Measurements from ENCODE around the gene PCDHGC4.

- TF ChIP-seq POLR2AphosphoS5 (IDR thresholded peaks at IDR 0.05; ENCODE audit: low read depth, low read length) (no peak), CTCF (IDR thresholded peaks at IDR 0.05) (no peak), SIN3A (IDR thresholded peaks at IDR 0.05; ENCODE audit: borderline replicate concordance, insufficient read depth, low read depth, low read length) (no peak)
- TF ChIP-seq, protein P1, sequence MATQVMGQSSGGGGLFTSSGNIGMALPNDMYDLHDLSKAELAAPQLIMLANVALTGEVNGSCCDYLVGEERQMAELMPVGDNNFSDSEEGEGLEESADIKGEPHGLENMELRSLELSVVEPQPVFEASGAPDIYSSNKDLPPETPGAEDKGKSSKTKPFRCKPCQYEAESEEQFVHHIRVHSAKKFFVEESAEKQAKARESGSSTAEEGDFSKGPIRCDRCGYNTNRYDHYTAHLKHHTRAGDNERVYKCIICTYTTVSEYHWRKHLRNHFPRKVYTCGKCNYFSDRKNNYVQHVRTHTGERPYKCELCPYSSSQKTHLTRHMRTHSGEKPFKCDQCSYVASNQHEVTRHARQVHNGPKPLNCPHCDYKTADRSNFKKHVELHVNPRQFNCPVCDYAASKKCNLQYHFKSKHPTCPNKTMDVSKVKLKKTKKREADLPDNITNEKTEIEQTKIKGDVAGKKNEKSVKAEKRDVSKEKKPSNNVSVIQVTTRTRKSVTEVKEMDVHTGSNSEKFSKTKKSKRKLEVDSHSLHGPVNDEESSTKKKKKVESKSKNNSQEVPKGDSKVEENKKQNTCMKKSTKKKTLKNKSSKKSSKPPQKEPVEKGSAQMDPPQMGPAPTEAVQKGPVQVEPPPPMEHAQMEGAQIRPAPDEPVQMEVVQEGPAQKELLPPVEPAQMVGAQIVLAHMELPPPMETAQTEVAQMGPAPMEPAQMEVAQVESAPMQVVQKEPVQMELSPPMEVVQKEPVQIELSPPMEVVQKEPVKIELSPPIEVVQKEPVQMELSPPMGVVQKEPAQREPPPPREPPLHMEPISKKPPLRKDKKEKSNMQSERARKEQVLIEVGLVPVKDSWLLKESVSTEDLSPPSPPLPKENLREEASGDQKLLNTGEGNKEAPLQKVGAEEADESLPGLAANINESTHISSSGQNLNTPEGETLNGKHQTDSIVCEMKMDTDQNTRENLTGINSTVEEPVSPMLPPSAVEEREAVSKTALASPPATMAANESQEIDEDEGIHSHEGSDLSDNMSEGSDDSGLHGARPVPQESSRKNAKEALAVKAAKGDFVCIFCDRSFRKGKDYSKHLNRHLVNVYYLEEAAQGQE (IDR thresholded peaks at IDR 0.05; ENCODE audit: insufficient read depth in 1 of 2, low read depth in 2 of 2, low read length in 1 of 2) = no peak
These were observed 30.3 kb downstream of the PCDHGC4 start for GRCh38 chr5:141515141-141515540.
